GM12891 (cell line): ENCODE data around the gene GTF2B.

Source experiments
- PAX5 ChIP-seq: IDR thresholded peaks from 2 replicates; pipeline ENCODE4 v1.6.1; 2011; ENCODE audit warnings: low read length, moderate library complexity, mild to moderate bottlenecking; ENCODE audit not compliant: insufficient read depth, severe bottlenecking
- POLR2A ChIP-seq: IDR thresholded peaks from 2 replicates; pipeline ENCODE4 v1.6.1; 2011; ENCODE audit warnings: low read depth, low read length, control low read depth
- POLR2AphosphoS5 ChIP-seq: IDR thresholded peaks from 2 replicates; pipeline ENCODE4 v1.6.1; 2011; ENCODE audit warnings: low read depth, low read length, control low read depth
- POU2F2 ChIP-seq: IDR thresholded peaks from 2 replicates; pipeline ENCODE4 v1.6.1; 2011; ENCODE audit warnings: low read depth, mild to moderate bottlenecking, control low read depth, low read length, moderate library complexity
- SPI1 ChIP-seq: IDR thresholded peaks from 2 replicates; pipeline ENCODE4 v1.6.1; 2011; ENCODE audit warnings: low read depth, low read length, control low read depth
- TAF1 ChIP-seq: IDR thresholded peaks from 2 replicates; pipeline ENCODE4 v1.6.1; 2011; ENCODE audit warnings: low read depth, low read length, control low read depth

DNA sequence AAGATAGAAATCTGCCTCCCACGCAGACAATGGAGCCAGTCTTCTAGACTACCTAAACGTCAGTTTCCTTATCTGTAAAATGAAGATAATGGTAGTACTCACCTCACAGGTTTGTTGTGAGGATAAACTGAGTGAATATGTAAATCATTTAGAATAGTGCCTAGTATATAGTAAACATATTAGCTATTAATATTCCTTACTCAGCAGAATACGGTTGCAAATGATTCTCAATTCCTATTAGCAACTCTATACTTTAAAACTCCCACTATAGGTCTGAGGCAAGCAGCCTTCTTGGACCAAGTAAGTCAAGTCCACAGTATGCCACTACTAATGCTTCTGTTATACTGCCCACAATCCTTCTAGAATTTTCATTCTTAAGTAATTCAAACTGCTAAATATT lies 5.4 kb downstream of the GTF2B start:
- TF ChIP-seq POU2F2 (no peak), POLR2AphosphoS5 (no peak), TAF1 (no peak), PAX5 (no peak), POLR2A (no peak), SPI1 (no peak)
